ENCODE data around the gene KLF5. TPM values are rescaled to one million over a fixed set of nuclear protein-coding genes. Genes with fewer than 3 reads are reported as not detected.

Gene KLF5
- polyA plus RNA-seq, 3 donors, result 1.8 to 6.5 (median 3.6) TPM

GRCh38 chr13:73109969-73110368, 51.2 kb downstream of the KLF5 start:
- Mint-ChIP-seq H3K9me3 (peaks cover 0 to 5% (median 0%) of the 10 kb centered on the region in 7 donors), H3K36me3 (no peaks in the 10 kb centered on the region), H3K4me3 (no peak overlapping the region), H3K27me3 (ENCODE audit: low read depth in 3 of 3) (peaks cover 0 to 2% (median 2%) of the 10 kb centered on the region in 3 donors), H3K4me1 (no peaks in the 10 kb centered on the region), H3K27ac (no peak overlapping the region)
- Histone ChIP-seq H3K27ac (ENCODE audit: low read depth in 1 of 2, low read length in 2 of 2) (no peak overlapping the region), H3K79me2 (ENCODE audit: insufficient read depth, low read length) (no peaks in the 10 kb centered on the region), H3K9me3 (replicated peaks in 1 of 2; ENCODE audit: control insufficient read depth in 1 of 2, insufficient read depth in 1 of 2, low read length in 2 of 2) (no peaks in the 10 kb centered on the region), H3K9ac (ENCODE audit: insufficient read depth, low read length, poor library complexity, severe bottlenecking) (no peak overlapping the region), H3K4me1 (ENCODE audit: control insufficient read depth in 1 of 2, insufficient read depth in 2 of 2, low read length in 2 of 2) (no peaks in the 10 kb centered on the region), H3K27me3 (ENCODE audit: control insufficient read depth in 2 of 2, insufficient read depth in 2 of 2, low read length in 2 of 2) (no peaks in the 10 kb centered on the region), H3K4me2 (replicated peaks; ENCODE audit: extremely low read depth, low read length, poor library complexity, severe bottlenecking) (no peak overlapping the region), H2AFZ (ENCODE audit: insufficient read depth, low read depth, low read length, poor library complexity, severe bottlenecking) (no peak overlapping the region), H4K20me1 (ENCODE audit: insufficient read depth, low read length) (no peaks in the 10 kb centered on the region), H3K4me3 (replicated peaks in 1 of 3; ENCODE audit: low read depth in 2 of 3, low read length in 3 of 3) (no peak overlapping the region), H3K36me3 (replicated peaks in 1 of 2; ENCODE audit: control insufficient read depth in 1 of 2, insufficient read depth in 2 of 2, low read length in 2 of 2) (no peaks in the 10 kb centered on the region)
- 100% methylated on average over 1 of the region's 3 CpGs for WGBS (ENCODE audit: insufficient coverage)
- no peak for TF ChIP-seq CTCF (IDR thresholded peaks at IDR 0.05)
- intact Hi-C loops (cut with micrococcal nuclease), result no loop called here
- no peak for DNase-seq

GRCh38 chr13:73110814-73111213, 52.0 kb downstream of the KLF5 start:
- 100% methylated on average over 5 of the region's 5 CpGs for WGBS (ENCODE audit: insufficient coverage)
- Histone ChIP-seq H3K4me3 (replicated peaks in 1 of 3; ENCODE audit: low read depth in 2 of 3, low read length in 3 of 3) (no peak overlapping the region), H3K4me2 (replicated peaks; ENCODE audit: extremely low read depth, low read length, poor library complexity, severe bottlenecking) (no peak overlapping the region), H3K36me3 (replicated peaks in 1 of 2; ENCODE audit: control insufficient read depth in 1 of 2, insufficient read depth in 2 of 2, low read length in 2 of 2) (no peaks in the 10 kb centered on the region), H3K27me3 (ENCODE audit: control insufficient read depth in 2 of 2, insufficient read depth in 2 of 2, low read length in 2 of 2) (no peaks in the 10 kb centered on the region), H3K9me3 (replicated peaks in 1 of 2; ENCODE audit: control insufficient read depth in 1 of 2, insufficient read depth in 1 of 2, low read length in 2 of 2) (no peaks in the 10 kb centered on the region), H3K4me1 (ENCODE audit: control insufficient read depth in 1 of 2, insufficient read depth in 2 of 2, low read length in 2 of 2) (no peaks in the 10 kb centered on the region), H3K79me2 (ENCODE audit: insufficient read depth, low read length) (no peaks in the 10 kb centered on the region), H3K9ac (ENCODE audit: insufficient read depth, low read length, poor library complexity, severe bottlenecking) (no peak overlapping the region), H4K20me1 (ENCODE audit: insufficient read depth, low read length) (no peaks in the 10 kb centered on the region), H2AFZ (ENCODE audit: insufficient read depth, low read depth, low read length, poor library complexity, severe bottlenecking) (no peak overlapping the region), H3K27ac (ENCODE audit: low read depth in 1 of 2, low read length in 2 of 2) (no peak overlapping the region)
- no peaks in the 10 kb centered on the region for H3K4me1 Mint-ChIP-seq
- H3K4me3 Mint-ChIP-seq, result no peak overlapping the region
- no peak overlapping the region for H3K27ac Mint-ChIP-seq
- H3K36me3 Mint-ChIP-seq, result no peaks in the 10 kb centered on the region
- no peak for TF ChIP-seq CTCF (IDR thresholded peaks at IDR 0.05)
- no peak for DNase-seq
- peaks cover 0 to 8% (median 0%) of the 10 kb centered on the region in 7 donors for H3K9me3 Mint-ChIP-seq
- intact Hi-C loops (cut with micrococcal nuclease), result no loop called here
- H3K27me3 Mint-ChIP-seq (ENCODE audit: low read depth in 3 of 3), result peaks cover 0 to 2% (median 2%) of the 10 kb centered on the region in 3 donors
